K562 (cell line): ENCODE measurements around the gene SMIM29. TPM values are rescaled to one million over a fixed set of nuclear protein-coding genes. Genes with fewer than 3 reads are reported as not detected.

Source experiments
- BCL6 ChIP-seq: fragments of 250-450 bp; sonication (Bioruptor Pico); IDR thresholded peaks from 2 replicates; pipeline ENCODE4 v1.4.0; 2020
- CBX3 ChIP-seq, 2 experiments: IDR thresholded peaks; 1 replicate in 1 of 2; 2 replicates in 1 of 2; pipeline ENCODE4 v1.6.1; 2012; ENCODE audit warnings: inconsistent platforms in 2 of 2, low read length in 2 of 2, borderline replicate concordance in 1 of 2, control low read depth in 1 of 2
- CHCHD3 ChIP-seq: fragments of 250-450 bp; sonication (Bioruptor Pico); IDR thresholded peaks from 2 replicates; pipeline ENCODE4 v2.1.2; 2022; ENCODE audit warnings: mild to moderate bottlenecking
- ESRRB ChIP-seq: fragments of 250-450 bp; sonication (Bioruptor Pico); IDR thresholded peaks from 2 replicates; pipeline ENCODE4 v1.5.0; 2020; ENCODE audit warnings: mild to moderate bottlenecking, moderate library complexity, borderline replicate concordance
- KLF6 ChIP-seq: fragments of 250-450 bp; sonication (Bioruptor Pico); IDR thresholded peaks from 2 replicates; pipeline ENCODE4 v1.4.0; 2020; ENCODE audit warnings: mild to moderate bottlenecking, moderate library complexity, borderline replicate concordance
- MEF2D ChIP-seq: conservative IDR thresholded peaks from 2 replicates; pipeline ENCODE4 v1.6.1; 2016; ENCODE audit warnings: low read depth, missing genetic modification characterization, missing compliant biosample characterization
- PHTF2 ChIP-seq: fragments of 250-450 bp; sonication (Bioruptor Pico); IDR thresholded peaks from 2 replicates; pipeline ENCODE4 v1.5.0; 2021; ENCODE audit warnings: mild to moderate bottlenecking
- POLR2AphosphoS5 ChIP-seq: IDR thresholded peaks from 2 replicates; pipeline ENCODE4 v1.6.1; 2011; ENCODE audit warnings: mild to moderate bottlenecking, low read depth, low read length, moderate library complexity; ENCODE audit not compliant: control insufficient read depth, insufficient read depth
- PRPF4 ChIP-seq: fragments of 200-400 bp; formaldehyde crosslinking; IDR thresholded peaks from one replicate; pipeline ENCODE4 v1.6.1; 2017; ENCODE audit warnings: low read length, low read depth, mild to moderate bottlenecking; ENCODE audit not compliant: insufficient read depth, poor library complexity, severe bottlenecking
- SMAD1 ChIP-seq: fragments of 150-350 bp; IDR thresholded peaks from 2 replicates; pipeline ENCODE4 v1.6.1; 2014; ENCODE audit warnings: low read length, low read depth; ENCODE audit not compliant: partially characterized antibody
- SMAD3 ChIP-seq: fragments of 450-650 bp; formaldehyde crosslinking; conservative IDR thresholded peaks from 2 replicates; pipeline ENCODE4 v1.4.0; 2020; ENCODE audit warnings: mild to moderate bottlenecking
- SMARCB1 ChIP-seq: IDR thresholded peaks from 2 replicates; pipeline ENCODE4 v1.6.1; 2011; ENCODE audit warnings: improper control_type of control experiment, low read depth; ENCODE audit not compliant: insufficient read length
- TAF15 ChIP-seq: fragments of 200-400 bp; formaldehyde crosslinking; IDR thresholded peaks from 2 replicates; pipeline ENCODE4 v1.6.1; 2017; ENCODE audit warnings: mild to moderate bottlenecking, low read depth, low read length, moderate library complexity
- ZBED1 ChIP-seq: IDR thresholded peaks from 2 replicates; pipeline ENCODE4 v1.6.1; 2014
- ZNF232 ChIP-seq: sonication (generic); formaldehyde crosslinking; IDR thresholded peaks from 2 replicates; pipeline ENCODE4 v1.8.0; 2022; ENCODE audit warnings: mild to moderate bottlenecking, missing genetic modification reagents
- ZNF586 ChIP-seq: fragments of 450-650 bp; formaldehyde crosslinking; conservative IDR thresholded peaks from 2 replicates; pipeline ENCODE4 v1.4.0; 2020; ENCODE audit warnings: mild to moderate bottlenecking, moderate library complexity
- ZNF699 ChIP-seq: fragments of 250-450 bp; sonication (Bioruptor Pico); IDR thresholded peaks from 2 replicates; pipeline ENCODE4 v1.8.0; 2021; ENCODE audit warnings: mild to moderate bottlenecking, moderate library complexity; ENCODE audit not compliant: insufficient replicate concordance
- ZNF717 ChIP-seq: fragments of 250-450 bp; sonication (Bioruptor Pico); IDR thresholded peaks from 2 replicates; pipeline ENCODE4 v1.5.0; 2021
- polyA plus RNA-seq, 8 experiments: library from polyadenylated mRNA; depleted of rRNA in 4 of 8; stranded (reverse) in 5 of 8; unstranded in 3 of 8; fragments of >200 nt; fragmentation: Nextera tagmentation in 2 of 8; fragmentation: Illumina TruSeq in 1 of 8; extraction: Ambion mirVana in 2 of 8; extraction: Trizol in 1 of 8; gene quantifications; 2 replicates each; pipeline versions ENCODE4 v1.2.1 to v1.2.3, GENCODE V29; 2011 to 2014; ENCODE audit warnings: inconsistent platforms in 1 of 8, missing spikeins in 1 of 8
- total RNA-seq, 7 experiments: library from RNA; depleted of rRNA in 6 of 7; stranded (reverse); fragments of >200 nt in 6 of 7; fragmentation: Illumina TruSeq in 2 of 7; extraction: Trizol in 2 of 7; gene quantifications; 2 replicates each; pipeline versions ENCODE4 v1.2.1 to v1.2.3, GENCODE V29; 2011 to 2021; ENCODE audit warnings: low replicate concordance in 1 of 7
- TF ChIP-seq, protein P1 (sequence below): fragments of 250-450 bp; sonication (Bioruptor Pico); IDR thresholded peaks from 2 replicates; pipeline ENCODE4 v1.8.0; 2022; ENCODE audit warnings: inconsistent platforms
- TF ChIP-seq, protein P2 (sequence below): conservative IDR thresholded peaks from 2 replicates; pipeline ENCODE4 v1.6.1; 2011; ENCODE audit warnings: low read depth, mild to moderate bottlenecking, low read length; ENCODE audit not compliant: control insufficient read depth
- TF ChIP-seq, protein P3 (sequence below): fragments of 250-450 bp; sonication (Bioruptor Pico); IDR thresholded peaks from 2 replicates; pipeline ENCODE4 v1.4.0; 2020; ENCODE audit warnings: mild to moderate bottlenecking
- TF ChIP-seq, protein P4 (sequence below): fragments of 450-650 bp; formaldehyde crosslinking; IDR thresholded peaks from 2 replicates; pipeline ENCODE4 v1.4.0; 2022; ENCODE audit warnings: mild to moderate bottlenecking, moderate library complexity

The SMIM29 gene
- total and polyA plus RNA-seq, 9 of the 15 experiments (the other 6 are each of a cell fraction or from before 2014, with no cell fraction given), result 6.5 to 36.7 (median 20.9) TPM

DNA sequence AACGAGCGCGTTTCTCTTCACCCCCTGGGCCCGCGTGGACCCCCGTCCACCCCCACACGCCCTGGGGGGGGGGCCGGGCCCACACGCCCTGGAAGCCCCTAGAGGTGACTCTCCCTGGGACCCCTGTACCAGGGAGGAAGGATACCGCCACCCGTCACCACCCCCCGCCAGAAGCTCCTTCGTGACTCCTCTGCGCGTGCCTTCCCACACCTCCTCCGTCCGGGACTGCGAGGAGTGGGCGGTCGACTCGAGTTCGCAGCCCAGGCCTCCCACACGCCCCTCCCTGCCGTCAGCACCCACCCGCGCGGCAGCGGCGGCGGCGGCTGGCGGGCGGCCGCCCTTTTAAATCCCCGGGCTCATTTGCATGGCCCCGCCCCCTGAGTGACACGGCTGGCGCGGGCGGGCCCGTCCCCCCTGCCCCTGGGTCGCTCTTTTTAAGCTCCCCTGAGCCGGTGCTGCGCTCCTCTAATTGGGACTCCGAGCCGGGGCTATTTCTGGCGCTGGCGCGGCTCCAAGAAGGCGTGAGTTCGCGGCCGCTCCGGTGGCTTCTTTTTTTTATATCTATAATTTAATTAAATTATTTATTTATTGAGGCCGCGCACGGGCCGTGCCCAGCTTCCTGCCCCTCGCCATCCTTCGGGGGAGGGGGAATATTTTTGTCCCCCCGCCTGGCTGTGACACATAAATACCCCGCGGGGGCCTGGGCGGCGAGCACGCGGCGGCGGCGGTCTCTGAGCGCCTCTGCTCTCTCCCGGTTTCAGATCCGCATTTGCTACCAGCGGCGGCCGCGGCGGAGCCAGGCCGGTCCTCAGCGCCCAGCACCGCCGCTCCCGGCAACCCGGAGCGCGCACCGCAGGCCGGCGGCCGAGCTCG lies 12.1 kb downstream of the SMIM29 start, which contains the start of gene HMGA1 (continued):
- TF ChIP-seq, protein P1, sequence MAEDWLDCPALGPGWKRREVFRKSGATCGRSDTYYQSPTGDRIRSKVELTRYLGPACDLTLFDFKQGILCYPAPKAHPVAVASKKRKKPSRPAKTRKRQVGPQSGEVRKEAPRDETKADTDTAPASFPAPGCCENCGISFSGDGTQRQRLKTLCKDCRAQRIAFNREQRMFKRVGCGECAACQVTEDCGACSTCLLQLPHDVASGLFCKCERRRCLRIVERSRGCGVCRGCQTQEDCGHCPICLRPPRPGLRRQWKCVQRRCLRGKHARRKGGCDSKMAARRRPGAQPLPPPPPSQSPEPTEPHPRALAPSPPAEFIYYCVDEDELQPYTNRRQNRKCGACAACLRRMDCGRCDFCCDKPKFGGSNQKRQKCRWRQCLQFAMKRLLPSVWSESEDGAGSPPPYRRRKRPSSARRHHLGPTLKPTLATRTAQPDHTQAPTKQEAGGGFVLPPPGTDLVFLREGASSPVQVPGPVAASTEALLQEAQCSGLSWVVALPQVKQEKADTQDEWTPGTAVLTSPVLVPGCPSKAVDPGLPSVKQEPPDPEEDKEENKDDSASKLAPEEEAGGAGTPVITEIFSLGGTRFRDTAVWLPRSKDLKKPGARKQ (CRISPR knock-in tag), result no peak
- TF ChIP-seq PHTF2 (CRISPR knock-in tag) (peak; percentile 70; the same call in 1 of the 2 replicates), ZNF699 (CRISPR knock-in tag) (no peak), ZNF232 (CRISPR knock-in tag) (0 out of 2 replicates have a peak, but pooled peaks have one; percentile 8), SMARCB1 (no peak), CHCHD3 (peak; percentile 41; the same call in 1 of the 2 replicates), SMAD3 (CRISPR knock-in tag) (0 out of 2 replicates have a peak, but pooled peaks have one; percentile 43), ESRRB (0 out of 2 replicates have a peak, but pooled peaks have one; percentile 45), TAF15 (no peak; the same call in 1 of the 2 replicates), ZNF717 (CRISPR knock-in tag) (peak; percentile 79; the same call in 1 of the 2 replicates), ZNF586 (CRISPR knock-in tag) (no peak), KLF6 (no peak), ZBED1 (0 out of 2 replicates have a peak, but pooled peaks have one; percentile 76), MEF2D (peak; percentile 63; the same call in 1 of the 2 replicates), BCL6 (CRISPR knock-in tag) (no peak), PRPF4 (peak; percentile 99), CBX3 (IDR thresholded peaks at IDR 0.05; ENCODE audit: borderline replicate concordance in 1 of 2, low read length in 2 of 2) (peak in 1 of 2 experiments; percentile 64; a peak in 2 of 3 replicates), POLR2AphosphoS5 (peak; percentile 98), SMAD1 (peak; percentile 97)
- TF ChIP-seq, protein P2, sequence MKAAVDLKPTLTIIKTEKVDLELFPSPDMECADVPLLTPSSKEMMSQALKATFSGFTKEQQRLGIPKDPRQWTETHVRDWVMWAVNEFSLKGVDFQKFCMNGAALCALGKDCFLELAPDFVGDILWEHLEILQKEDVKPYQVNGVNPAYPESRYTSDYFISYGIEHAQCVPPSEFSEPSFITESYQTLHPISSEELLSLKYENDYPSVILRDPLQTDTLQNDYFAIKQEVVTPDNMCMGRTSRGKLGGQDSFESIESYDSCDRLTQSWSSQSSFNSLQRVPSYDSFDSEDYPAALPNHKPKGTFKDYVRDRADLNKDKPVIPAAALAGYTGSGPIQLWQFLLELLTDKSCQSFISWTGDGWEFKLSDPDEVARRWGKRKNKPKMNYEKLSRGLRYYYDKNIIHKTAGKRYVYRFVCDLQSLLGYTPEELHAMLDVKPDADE, result peak; percentile 77; the same call in 1 of the 2 replicates
- TF ChIP-seq, protein P3, sequence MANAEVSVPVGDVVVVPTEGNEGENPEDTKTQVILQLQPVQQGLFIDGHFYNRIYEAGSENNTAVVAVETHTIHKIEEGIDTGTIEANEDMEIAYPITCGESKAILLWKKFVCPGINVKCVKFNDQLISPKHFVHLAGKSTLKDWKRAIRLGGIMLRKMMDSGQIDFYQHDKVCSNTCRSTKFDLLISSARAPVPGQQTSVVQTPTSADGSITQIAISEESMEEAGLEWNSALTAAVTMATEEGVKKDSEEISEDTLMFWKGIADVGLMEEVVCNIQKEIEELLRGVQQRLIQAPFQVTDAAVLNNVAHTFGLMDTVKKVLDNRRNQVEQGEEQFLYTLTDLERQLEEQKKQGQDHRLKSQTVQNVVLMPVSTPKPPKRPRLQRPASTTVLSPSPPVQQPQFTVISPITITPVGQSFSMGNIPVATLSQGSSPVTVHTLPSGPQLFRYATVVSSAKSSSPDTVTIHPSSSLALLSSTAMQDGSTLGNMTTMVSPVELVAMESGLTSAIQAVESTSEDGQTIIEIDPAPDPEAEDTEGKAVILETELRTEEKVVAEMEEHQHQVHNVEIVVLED, result peak; percentile 36; the same call in 1 of the 2 replicates
- TF ChIP-seq, protein P4, sequence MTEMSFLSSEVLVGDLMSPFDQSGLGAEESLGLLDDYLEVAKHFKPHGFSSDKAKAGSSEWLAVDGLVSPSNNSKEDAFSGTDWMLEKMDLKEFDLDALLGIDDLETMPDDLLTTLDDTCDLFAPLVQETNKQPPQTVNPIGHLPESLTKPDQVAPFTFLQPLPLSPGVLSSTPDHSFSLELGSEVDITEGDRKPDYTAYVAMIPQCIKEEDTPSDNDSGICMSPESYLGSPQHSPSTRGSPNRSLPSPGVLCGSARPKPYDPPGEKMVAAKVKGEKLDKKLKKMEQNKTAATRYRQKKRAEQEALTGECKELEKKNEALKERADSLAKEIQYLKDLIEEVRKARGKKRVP (CRISPR knock-in tag), result no peak
